Measurements from ENCODE around the gene PCNX1.

Gene PCNX1

DNA sequence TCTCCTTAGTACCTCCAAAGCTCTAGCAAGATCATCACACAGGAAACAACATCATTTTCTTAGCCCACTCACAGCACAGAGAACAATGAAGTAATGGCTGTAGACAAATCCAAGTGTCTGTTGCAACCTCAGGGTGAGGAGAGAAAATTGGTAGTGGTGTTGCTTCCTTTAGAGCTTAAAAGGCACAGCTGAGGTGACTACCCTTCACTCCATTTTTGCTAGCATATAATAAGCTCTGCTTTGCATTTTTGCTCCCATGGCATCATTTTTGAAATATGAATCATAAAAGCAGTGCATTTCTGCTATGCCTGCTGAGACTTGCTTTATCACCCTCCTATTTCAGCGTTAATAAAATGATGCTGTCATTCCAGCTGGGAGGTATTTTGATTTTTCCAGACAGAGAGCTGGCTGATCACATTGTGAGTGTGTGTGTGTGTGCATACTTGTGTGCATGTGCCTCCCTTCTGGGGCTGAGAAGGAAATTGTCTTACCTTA, 18.5 kb upstream of the PCNX1 start:
- no peak for DNase-seq (ENCODE audit: low read depth)

DNA sequence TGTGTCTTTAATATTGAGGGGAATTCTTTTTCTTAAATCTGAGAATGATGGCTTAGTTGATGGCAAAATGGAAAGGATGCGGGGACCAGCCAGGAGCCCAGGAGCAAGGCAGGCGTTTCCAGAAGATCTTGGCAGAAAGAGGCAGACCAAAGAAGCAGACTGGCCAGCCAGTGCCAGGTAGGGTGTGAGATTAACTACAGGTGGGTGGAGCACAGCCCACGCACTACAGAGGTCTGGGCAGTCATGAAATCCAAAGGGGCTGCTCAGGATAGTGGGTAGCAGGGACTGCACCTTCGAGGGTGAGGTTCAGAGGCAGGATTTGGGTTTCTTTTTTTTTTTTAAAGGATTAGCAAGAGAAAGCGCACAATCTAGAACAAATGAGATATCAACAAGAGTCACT, 17.7 kb upstream of the PCNX1 start:
- DNase-seq (ENCODE audit: low read depth), result no peak

DNA sequence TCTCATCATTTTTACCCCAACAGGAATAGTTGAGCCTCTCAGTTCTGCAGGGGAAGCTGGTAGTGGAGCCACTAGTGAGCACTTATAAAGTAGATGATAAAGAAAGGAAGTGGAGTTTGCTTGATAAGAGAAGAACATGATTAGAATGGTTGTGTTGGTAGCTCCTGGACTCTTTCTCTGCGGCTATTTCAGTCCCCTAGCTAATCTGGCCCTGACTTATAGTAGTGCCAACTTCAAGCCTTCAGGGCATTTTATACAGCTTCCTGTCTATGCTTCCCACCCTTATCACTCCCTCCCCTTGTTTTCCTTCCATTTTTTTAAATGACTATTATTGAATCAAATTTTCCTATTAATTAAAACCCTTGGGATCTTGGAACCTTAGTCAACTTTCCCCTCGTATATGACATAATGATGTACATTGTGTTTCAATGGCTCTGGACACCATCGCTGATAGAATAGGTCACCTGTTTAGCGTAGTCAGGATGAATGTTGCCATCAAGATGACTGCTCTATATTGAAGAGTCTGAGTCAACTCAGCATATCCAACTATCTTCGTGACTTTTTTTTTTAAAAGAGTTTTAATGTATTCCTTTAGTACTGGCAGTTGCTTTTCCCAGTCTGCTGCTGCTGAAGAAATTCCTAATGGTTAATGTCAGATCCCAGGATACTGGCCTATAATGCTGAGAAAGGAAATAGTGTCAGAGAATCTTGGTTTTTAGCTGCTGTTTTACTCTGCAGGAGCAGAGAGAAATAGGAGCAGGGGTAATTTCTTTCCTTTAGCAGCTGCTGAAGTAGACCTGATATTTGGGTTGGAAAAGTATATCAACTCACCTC, 16.2 kb upstream of the PCNX1 start:
- no peak for DNase-seq (ENCODE audit: low read depth)

DNA sequence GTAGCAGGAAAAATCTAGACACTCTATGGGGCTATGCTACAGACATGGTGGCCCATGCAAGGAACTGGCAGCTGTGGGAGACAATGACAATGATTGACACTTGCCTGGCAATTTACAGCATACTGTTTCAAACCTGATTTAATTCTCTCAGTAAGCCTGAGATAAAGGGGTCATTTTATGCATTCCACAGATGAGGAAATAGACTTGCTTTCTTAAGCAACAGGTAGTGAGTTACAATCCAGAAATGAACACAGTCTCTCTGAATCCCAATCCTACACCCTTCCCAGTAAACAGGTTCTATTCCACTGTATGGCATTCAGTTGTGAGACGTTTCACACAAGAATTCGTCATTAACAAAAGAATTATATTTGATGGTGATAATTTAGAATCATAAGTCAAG, 15.5 kb upstream of the PCNX1 start:
- DNase-seq (ENCODE audit: low read depth), result no peak

DNA sequence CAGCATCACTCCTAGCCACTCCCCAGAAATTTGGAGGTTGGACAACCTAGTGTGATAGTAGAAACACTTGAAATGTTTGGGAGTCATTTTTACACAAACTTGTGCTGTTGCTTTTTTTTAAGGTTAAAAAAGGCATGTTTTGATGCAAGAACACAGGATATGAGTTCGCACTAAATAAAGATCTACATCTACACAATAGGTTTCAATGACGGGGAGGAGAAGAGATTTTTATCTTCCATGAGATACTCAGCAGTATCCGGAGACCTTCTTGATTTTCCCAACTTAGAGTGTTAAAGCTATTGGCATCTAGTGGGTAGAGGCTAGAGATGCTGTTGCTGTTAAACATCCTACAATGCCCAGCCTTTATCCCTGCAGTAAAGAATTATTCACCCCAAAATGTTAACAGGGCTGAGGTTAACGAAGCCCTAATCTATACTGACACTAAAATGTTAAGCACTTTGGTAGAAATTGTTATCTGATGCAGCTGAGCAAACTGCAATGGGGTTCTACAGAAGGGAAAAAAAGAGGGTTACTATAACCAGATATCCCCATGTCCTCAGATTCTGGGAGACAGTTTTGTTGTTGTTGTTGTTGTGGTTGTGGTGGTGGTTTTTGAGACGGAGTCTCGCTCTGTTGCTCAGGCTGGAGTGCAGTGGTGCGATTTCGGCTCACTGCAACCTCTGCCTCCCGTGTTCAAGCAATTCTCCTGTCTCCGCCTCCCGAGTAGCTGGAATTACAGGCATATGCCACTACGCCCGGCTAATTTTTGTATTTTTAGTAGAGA, 14.0 kb upstream of the PCNX1 start:
- no peak for DNase-seq (ENCODE audit: low read depth)

DNA sequence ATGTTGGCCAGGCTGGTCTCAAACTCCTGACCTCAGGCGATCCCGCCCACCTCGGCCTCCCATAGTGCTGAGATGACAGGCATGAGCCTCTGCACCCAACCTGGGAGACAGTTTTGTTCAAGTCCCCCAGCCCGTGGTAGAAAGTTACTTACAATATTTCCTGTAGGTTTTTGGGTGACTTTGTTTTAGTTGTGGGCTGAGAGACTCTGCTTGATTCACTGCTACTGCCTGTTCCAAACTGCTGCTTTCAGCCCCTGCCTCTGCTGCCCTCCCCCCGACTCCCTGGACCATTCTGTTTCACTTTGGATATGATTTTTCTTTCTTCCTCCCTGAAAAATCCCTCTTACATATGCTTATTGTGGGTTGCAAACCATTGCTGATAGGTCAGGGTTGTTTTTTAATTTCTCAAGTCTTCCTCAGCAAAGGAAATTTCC, 13.4 kb upstream of the PCNX1 start:
- DNase-seq (ENCODE audit: low read depth), result no peak

DNA sequence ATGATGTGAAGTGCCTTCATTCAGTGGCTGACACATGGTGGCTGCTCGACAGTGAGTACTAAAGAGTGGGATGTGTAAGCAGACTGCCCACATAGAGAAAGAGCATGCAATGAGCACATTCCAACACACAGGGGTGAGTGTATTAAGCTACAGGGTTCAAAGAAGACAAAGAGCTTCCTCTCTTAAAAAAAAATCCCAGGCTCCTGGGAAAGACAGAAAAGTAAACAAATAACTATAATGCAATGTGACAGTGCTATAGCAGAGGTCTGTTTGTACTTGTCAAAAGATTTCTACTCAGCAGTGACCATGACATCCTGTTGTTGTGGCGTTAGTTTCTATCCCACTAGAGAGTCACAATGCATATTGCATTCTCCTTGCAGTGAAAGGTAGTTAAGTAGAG, 12.4 kb upstream of the PCNX1 start:
- DNase-seq (ENCODE audit: low read depth), result no peak

DNA sequence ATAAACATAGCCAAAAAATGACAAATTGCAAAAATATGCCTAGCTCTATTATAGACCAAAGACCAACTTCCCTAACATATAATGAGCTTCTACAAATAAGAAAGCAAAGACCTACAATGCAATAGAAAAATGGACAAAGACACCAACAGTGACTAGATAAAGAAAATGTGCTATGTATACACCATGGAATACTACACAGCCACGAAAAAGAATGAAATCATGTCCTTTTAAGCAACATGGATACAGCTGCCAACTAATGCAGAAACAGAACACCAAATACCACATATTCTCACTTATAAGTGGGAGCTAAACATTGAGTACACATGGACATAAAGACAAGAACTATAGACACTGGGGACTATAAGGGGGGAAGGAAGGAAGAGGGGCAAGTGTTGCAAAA, 10.9 kb upstream of the PCNX1 start:
- no peak for DNase-seq (ENCODE audit: low read depth)

DNA sequence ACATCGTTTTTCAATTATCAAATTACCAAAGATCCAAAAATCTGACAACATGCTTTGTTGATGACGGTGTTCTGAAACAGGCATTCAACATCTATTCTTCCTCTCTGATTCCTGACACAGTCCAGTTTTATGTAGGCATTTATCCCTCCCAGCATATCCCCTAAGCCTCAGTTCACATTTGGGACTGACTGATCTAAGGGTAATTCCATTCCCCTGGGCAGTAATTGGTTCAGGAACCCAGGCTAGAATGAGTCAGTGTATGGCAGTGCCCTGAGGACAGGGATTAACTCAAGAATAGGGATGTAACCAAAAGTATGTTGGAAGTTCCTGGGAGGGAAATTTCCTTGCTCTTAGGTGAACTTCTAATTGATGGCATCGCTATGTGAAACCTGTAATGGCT, 10.3 kb upstream of the PCNX1 start:
- no peak for DNase-seq (ENCODE audit: low read depth)

DNA sequence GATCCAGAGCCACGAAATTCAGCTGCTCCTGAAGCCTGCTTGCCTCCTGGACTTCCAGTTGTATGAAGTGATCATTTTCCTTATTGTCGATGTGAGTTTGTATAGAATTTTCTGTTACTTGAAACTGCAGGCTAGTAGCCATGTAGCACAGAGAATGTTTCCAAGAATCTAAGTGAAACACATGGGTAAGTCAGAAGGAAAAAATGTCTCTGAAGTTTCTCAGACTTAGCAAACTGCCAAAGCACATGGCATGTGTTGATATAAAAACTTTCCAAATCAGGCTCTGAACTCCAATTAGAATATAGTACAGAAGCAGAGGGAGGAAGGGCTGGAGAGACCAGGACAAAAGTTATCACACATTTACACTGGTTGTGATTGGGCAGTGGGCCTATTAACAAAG, 9.8 kb upstream of the PCNX1 start:
- DNase-seq (ENCODE audit: low read depth), result no peak

DNA sequence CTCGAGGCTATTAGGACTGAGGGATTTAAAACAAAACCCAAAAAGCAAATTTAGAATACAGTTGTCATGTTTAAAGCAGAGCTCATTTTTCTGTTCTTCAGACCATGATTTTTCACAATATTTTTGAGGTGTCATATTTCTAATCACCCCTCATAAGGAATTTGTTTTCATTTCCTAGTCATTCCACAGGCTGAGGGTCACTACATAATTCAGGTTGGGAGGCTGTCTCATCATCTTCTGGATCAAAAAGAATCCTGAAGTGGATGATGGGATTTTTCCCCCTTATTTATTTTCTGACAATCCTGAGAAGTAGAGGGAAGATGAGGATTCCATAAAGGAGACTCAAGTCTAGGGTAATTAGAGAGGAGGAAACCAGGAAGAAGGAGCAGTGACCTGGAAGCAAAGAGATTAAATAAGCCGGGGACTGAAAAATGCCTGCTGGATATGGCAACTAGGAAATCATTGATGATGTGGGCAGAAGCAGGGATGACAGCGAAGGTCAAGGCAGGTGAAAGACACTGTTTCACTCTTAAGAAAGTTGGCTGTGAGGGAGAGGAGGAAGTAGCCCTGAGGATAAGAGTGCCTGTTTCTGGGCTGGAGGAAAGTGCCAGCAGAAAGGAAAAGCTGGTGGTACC, 9.0 kb upstream of the PCNX1 start:
- DNase-seq (ENCODE audit: low read depth), result no peak

DNA sequence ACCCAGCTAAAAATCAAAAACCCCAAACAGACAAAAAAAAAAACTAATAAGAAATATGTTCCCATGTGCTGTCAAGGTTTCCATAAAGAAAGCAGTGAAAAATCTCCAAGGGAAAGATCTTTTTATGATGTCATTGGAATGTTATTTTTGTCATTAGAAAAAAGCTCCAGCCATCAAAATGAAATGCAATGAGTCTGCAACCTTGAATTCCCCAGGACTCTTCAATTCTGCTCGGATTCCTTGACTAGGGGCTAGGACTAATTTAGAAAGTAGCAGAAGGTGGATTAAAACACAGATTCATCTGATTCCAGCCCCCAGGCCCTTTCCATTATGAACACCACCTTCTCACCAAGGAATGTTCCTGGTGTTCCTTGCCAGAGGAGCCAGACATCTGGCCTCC, 6.0 kb upstream of the PCNX1 start:
- no peak for DNase-seq (ENCODE audit: low read depth)

DNA sequence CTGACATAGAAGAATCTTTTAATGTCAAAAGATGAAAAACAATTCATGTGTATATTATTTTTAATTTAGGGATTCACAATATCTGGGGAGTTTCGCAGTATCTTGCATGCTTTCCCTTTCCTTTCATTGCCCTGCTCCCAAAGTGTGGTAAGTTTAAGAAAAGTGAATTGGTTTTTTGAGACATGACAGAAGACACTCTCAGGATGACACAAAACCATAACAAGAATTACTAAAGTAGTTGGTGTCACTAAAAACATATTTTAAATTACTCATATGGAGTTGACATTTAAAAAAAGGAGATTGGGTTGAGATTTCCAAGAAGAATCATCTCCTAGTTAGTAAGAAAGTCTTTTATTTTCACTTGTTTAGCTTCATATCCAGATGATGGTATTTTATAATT, 5.1 kb upstream of the PCNX1 start:
- DNase-seq (ENCODE audit: low read depth), result no peak

DNA sequence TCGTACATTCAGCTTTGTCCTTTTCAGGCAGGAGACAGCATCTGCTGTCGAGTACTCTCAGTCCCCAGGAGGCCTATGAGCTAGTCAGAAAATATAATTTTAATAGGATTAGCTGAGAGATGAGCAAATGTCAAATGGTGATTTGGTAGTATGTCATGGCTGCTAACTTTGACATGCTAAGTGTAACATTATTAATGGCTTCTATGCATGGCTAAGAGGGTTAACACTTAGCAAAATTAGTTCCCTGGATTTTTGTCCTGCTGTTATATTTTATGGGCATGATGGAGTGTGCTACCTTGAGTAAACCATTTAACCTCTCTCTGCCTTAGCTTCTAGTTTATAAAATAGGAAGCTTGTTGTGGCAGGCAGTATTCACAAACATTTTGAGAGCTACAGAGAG, 2.9 kb upstream of the PCNX1 start:
- DNase-seq (ENCODE audit: low read depth), result no peak

DNA sequence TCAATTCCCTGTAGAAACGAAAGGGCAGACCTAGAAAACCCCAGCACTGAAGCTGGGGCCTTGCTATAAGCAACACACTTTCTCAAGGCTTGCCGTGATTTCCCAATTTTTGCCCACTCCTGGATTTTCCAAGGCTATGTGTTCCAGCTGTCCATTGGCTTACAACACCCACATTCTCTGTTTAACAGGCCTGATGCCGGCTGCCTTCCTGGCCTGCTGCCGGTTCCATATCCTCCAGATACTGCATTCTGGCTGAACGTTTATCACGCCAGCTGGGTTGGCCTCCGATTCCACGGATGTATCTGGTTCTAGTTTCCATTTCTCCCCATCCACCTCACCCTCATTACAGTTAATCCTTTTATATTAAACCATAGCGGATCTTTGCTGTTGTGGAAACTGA, 2.0 kb upstream of the PCNX1 start:
- no peak for DNase-seq (ENCODE audit: low read depth)

DNA sequence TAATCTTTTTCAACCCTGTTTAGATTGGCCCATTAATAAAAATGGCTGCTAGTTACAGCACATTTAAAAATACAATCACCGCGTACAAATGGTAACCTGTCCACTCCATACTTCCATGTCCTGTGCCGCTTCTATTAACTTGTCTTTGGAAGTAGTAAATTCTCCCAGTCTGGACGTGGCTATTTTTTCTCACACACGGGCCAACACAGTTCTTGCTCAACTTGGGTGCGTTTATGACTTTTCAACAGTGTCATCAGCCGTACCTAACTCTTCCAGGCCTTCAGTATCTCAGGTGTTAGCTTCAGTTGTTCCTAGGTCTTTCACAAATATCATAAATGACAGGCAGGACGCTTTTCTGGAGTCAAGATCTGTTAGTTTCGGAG, 475 bp upstream of the PCNX1 start:
- DNase-seq (ENCODE audit: low read depth), result no peak

DNA sequence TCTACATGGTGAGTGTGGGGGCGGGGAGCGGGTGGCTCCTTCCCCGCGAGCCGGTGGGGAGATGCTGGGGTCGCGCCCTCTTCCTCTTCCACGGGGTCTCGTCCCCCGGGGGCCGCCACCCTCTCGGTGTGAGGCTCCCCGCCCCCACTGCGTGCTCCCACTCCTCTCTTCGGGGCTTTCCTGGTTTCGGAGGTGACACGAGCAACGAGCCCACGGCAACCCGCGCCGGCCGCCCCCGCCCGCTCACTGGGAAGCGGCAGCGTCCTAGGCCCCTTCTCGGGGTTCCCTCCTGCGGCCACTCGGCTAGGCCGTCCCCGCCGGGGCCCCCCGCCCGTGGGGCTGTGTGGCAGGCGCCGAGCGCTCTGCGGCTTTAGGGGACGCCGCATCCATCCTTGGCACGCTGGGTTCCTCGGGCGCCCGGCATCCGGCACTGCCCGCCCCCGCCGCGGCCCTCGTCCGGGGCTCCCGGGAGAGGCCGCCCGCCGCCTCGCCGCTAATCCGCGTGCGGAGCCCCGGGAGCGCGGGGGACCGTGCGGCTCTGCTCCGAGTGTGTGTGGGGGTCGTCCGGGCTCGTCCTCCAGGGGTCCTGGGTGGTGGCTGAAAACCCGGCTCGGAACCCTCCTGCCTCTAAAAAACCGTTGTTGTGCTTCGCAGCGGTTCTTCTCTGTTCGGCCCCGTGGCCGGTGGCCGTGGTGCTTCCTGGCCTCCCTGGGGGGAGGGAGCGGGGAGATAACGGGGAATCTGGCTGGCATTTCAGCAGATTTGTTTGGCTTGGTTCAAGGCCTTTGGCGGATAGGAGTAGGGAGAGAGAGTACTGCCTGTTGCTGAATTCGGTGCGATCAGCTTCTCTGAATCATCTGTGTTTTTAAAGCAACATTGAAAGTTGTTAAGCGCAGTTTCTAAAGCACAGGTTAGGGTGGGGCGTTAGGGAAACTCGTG, 1.0 kb downstream of the PCNX1 start:
- peak; percentile 47 for DNase-seq (ENCODE audit: low read depth)

DNA sequence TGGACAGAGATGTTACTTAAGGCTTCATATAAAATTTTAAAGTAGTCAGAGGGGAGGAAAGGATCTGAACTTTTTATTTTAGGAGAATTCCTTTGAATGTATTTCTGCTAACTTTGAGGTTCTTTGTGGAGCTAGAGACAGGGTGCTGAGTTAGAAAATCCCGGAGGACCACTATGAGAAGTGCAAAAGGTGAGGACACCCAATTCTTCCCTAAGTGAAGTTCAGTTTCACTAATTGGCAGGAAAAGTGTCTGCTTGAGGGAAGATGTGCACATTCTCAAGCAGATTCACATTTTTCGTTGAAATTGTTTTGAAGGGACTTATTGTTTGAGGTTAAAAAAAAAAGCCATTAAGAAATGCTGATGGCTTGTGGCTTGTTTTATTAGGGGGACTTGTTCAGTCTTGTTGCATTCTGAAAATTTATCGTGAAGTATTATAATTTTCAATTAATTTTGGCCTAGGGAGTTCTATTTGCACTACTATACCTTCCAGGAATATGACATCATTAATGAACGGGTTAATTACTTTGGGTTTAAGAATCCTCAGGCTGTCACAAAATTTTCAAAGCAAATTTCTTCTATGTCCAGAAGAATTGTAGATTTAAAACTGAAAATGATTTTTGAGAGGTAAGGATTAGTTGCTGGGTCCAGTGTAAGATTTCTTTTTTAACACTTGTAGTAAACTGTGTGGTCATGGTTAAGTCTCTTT, 1.8 kb downstream of the PCNX1 start:
- no peak for DNase-seq (ENCODE audit: low read depth)

DNA sequence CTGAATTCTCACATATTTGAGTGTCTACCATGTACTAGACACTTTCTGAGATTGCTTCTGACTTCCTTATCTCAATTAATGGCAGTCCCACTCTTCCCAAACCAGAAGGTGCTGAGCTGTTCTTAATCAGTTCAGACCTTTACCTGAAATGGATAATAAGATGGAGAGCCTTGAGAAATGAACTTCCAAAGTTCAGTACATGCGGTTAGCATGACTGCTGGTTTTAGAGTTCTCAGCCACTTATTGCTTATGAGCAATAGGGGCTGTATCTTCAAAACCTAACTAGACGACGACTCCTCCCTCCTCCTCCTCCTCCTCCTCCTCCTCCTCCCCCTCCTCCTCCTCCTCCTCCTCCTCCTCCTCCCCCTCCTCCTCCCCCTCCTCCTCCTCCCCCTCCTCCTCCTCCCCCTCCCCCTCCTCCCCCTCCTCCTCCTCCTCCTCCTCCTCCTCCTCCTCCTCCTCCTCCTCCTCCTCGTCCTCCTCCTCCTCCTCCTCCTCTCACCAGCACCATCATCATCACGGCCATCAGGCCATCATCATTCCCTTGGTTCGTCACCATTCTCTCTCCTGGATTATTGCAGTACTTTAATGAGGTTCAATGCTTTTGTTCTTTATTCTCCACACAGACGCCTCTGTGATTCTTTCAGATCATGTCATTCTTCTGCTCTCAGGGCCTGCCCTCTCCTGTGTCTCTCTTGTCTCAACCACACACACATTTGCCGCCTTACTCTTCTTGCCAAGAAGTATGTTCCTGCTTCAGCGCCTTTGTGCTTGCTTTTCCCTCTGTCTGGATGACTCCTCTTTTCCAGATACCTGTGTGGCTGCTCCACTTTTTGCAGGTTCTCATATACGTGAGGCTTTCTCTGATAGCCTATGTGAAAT, 2.7 kb downstream of the PCNX1 start:
- DNase-seq (ENCODE audit: low read depth), result no peak

DNA sequence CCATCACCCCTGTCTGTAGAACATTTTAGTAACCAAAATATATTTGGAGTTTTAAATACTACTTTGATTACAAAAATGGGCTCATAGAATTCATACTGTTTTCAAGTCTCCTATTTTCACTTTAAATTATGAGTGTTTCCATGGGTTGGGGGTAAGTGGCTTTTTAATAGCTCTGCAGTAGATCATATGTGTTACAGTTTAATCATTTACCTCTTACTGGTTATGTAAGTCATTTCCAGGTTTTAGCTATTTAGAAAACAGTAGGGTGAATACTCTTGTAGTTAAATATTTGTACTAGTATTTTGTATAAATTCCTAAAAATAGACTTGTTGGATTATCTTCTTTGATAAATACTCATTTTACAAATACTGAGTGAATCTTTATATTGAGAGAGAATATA, 8.2 kb downstream of the PCNX1 start:
- DNase-seq (ENCODE audit: low read depth), result no peak

Measured in activated T-cell treated with anti-CD3 and anti-CD28 coated beads for 24 hours (primary cell).